ENCODE measurements around the gene NKX6-2.
"Not testable (repeated sequence)": the region's sequence is repeated elsewhere in the genome, so short reads cannot be mapped to it uniquely, and the experiment has no call there.

The NKX6-2 gene

DNA sequence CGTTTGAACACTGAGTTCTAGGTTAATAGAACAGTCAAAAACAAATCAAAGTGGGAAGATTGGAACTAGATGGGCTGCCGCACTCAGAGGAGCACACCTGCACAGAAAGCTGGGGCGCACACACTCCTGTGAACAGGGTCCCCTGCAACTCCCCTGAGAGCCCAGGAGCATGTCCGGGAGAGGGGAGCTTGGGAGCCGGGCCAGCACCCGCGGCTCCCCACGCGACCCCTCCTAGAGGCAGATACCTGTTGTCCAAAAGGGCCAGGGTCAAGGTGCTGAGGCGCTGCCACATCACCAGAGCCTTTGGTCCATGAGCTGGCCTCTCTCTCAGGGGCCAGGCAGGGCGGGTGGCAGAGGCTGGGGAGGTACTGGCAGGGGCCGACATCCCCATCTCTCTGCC is 5.6 kb downstream of the NKX6-2 start:
- DNase-seq (ENCODE audit: low read depth in 2 of 2), result no peak

DNA sequence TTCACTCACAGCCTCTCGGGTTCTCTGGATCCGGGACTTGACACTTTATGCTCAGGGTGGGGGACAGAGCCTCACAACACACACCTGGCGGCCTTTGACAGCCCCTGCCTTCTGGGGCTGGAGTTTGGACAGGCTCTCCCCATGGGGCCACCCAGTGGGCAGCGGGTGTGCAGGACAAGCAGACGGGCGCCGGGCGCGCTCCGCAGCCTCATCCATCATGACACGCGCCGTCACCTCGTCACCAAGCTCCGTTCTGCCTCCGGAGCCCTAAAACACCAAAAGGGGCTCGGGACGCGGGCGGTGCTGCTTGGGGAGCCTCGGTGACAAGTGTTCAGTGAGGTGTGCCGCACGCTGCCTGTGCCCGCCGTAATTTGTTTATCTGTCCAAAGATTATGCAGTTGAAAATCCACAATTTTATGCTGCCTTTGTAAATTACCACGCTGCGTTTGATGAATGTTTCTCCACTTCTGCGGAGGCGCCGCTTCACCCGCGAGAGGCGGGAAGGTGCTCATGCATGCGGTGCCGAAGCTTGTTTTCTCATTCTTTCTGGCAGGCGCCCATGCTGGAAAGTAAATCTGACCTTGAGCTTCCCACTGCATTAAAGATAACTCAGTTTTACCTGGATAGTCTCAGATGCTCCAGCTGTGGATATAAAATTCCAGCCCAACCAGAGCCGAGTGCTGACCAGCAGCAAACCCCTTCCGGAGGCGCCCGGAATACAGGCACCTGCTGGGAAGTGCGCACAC is 6.2 kb downstream of the NKX6-2 start:
- no peak for DNase-seq (ENCODE audit: low read depth in 2 of 2)

- DNase-seq (ENCODE audit: low read depth in 2 of 2), result no peak
These were observed 8.5 kb downstream of the NKX6-2 start for GRCh38 chr10:132777441-132777840.

- no peak for DNase-seq (ENCODE audit: low read depth in 2 of 2)
These were observed 9.1 kb downstream of the NKX6-2 start for GRCh38 chr10:132776821-132777220.

- DNase-seq (ENCODE audit: low read depth in 2 of 2), result no peak
These were observed 9.8 kb downstream of the NKX6-2 start for GRCh38 chr10:132776186-132776585.

DNA sequence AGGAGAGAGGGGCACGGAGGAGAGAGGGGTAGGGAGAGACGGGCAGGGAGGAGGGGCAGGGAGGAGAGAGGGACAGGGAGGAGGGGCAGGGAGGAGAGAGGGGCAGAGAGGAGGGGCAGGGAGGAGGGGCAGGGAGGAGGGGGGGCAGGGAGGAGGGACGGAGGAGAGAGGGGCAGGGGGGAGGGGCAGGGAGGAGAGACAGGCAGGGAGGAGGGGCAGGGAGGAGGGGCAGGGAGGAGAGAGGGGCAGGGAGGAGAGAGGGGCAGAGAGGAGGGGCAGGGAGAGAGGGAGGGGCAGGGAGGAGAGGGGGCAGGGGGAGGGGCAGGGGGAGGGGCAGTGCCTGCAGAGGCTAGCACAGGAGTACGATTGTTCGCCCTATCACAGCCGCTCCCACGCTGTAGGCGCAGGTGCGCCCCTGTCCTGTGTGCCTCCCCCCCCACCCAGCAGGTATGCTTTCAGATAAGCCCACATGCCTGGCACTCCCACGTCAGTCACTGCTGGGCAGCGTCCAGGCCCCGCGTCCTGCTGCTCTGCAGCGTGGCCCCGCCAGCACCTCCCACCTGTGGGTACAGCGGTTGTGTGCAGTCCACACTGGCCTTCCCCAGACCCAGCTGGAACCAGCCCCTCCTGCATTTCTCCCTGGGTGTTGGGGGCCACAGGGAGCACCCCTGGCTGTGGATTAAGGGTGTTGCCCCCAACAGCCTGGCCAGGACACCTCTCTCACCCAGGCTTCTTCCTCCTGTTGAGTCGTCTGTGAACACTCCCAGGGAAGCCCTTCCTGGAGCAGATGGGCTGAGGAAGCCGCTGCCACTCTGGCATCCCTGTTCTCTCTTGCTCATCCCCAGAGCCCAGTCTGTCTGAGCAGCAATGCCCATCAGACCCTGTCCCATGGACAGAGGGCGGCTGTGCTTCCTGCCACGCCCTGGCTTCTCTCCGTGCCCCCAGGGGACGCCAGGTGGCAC is 10.8 kb downstream of the NKX6-2 start:
- no peak for DNase-seq (ENCODE audit: low read depth in 2 of 2)

GRCh38 chr10:132774181-132774901 is 11.6 kb downstream of the NKX6-2 start:
- no peak for DNase-seq (ENCODE audit: low read depth in 2 of 2)

- not testable (repeated sequence) for DNase-seq (ENCODE audit: low read depth in 2 of 2)
These were observed 13.1 kb downstream of the NKX6-2 start for GRCh38 chr10:132772816-132773215.

DNA sequence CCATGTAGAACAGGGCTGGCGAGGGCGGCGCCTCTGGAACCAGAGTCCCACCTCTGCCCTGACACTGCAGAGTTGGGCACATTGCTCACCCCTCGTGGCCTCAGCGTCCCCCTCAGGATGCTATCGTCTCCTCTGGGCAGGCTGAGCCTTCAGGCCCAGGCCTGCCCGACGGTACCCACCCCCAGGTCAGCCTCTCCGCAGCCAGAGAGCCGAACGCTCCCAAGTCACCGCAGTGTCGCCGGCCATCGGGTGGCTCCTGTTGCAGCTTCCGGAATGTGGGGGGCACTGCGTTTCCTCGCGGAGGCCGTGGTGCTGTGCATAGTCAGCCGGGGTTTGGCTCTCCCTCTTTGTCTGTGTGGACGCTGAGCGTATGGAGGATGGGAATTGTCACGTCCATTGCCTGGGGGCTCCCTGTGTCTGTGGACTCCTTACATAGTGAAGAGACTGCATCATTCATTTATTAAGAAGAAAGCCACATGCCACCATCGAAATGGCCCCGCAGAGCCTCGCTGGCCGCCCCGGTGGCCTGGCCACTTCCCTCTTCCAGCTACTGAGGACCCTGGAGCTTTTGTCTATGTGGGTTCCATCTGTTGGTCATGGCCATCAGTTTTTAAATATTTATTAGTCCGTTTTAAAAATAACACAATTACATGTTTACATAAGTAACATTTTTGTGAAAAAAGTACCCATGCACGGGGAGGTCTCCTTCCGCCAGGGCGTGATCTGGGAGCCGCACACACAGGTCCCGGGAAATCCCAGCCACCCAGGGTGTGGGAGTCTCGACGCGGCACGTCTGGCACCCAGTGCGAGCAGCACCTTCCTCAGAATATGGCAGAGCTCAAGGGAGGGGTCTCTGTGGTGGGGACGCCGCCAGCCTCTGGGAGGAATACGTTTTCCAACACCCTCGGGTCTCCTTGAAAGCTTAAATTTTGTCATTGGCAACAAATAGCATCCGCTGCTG is 15.6 kb downstream of the NKX6-2 start:
- no peak for DNase-seq (ENCODE audit: low read depth in 2 of 2)

GRCh38 chr10:132768346-132769248 is 17.4 kb downstream of the NKX6-2 start:
- DNase-seq (ENCODE audit: low read depth in 2 of 2), result no peak

GRCh38 chr10:132766291-132766690 is 19.7 kb downstream of the NKX6-2 start:
- no peak for DNase-seq (ENCODE audit: low read depth in 2 of 2)

GRCh38 chr10:132765435-132765834 is 20.5 kb downstream of the NKX6-2 start:
- DNase-seq (ENCODE audit: low read depth in 2 of 2), result no peak

DNA sequence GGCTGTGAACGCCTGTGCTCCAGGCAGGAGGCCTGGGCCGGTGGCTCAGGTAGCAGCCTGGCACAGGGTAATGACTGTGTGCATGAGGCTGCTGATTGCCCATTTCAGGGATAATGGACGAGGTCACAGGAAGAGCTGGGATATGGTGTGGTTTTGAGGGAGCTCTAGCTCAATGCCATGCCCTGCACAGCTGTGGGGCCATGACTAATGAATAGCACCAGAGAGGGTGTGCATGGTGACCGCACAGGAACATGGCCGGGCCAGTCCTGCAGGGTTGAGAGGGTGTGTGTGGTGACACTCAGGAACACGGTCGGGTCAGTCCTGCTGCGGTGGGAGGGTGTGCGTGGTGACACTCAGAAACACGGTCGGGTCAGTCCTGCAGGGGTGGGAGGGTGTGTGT is 21.8 kb downstream of the NKX6-2 start:
- DNase-seq (ENCODE audit: low read depth in 2 of 2), result no peak

DNA sequence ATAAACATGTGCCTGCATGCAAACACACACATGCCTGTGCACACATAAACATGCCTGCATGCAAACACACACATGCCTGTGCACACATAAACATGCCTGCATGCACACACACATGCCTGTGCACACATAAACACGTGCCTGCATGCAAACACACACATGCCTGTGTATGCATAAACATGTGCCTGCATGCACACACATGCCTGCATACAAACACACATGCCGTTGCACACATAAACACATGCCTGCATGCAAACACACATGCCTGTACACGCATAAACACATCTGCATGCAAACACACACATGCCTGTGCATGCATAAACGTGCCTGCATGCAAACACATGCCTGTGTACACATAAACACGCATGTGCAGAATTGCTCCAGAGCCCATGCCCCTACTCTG is 22.4 kb downstream of the NKX6-2 start:
- no peak for DNase-seq (ENCODE audit: low read depth in 2 of 2)

DNA sequence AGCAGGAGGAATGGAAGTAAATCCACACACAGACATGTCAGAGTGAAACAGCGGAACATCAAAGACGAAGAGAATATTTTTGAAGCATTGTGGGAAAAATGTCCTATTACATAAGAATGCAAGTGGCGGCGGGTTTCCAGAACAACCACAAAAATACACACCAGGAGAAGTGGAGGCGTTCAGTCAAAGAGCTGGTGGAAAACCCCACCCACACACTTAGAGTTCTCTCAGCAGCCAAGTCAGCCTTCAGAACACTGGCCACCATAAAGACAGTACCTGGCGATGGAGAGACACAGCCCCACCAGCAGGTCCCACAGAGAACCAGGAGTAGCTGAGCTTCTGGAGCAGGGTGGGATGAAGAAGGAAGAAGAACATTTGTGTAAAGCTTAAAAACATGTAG is 23.7 kb downstream of the NKX6-2 start:
- DNase-seq (ENCODE audit: low read depth in 2 of 2), result no peak

DNA sequence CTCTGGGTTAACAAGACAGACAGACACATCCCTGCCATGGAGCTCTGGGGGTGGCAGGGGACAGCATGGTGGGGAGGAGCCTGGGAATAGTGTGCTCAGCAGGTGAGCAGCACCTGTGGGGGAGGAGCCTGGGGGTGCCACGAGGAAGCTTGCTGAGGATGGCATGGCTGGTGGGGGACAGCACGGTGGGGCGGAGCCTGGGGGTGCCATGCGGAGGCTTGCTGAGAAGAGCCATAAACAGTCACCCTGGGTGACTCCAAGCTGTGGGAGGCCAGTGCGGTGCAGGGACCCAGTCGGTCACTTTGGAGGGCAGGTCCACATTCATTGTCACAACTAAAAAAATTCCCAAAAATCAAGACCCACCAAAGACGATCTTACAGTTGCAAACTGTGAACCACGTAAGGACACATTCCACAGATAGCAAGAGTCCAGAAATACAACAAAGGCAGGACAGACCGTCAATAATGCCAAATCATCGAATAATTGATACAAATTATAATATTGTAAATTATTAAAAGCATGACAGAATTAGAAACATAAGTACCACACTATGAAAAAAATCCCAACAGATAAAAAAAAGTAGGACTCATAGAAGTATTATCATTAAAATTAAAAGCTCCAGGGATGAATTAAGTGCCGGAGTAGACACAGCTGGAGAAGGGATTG is 24.4 kb downstream of the NKX6-2 start:
- no peak for DNase-seq (ENCODE audit: low read depth in 2 of 2)

DNA sequence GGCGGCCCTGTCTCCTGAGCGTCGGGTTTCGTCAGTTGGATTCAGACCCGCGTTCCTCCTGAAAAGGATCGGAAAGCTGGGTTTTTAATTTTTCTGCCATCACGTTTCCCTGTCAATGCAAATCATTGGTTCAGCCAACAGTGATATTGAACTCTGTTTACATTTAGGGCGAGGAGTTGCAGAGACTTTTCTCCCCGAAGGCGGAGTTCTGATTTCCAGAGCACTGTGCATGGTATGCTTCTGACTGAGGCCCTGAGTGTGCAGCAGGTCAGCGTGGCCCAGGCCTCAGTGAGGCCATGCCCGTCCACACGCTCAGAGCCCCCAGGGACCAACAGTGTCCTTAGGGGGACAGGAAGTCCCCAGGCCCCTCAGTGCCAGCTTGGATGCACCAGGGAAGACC is 27.1 kb downstream of the NKX6-2 start:
- no peak for DNase-seq (ENCODE audit: low read depth in 2 of 2)

- no peak for DNase-seq (ENCODE audit: low read depth in 2 of 2)
These were observed 28.8 kb downstream of the NKX6-2 start for GRCh38 chr10:132757171-132757570.

- no peak for DNase-seq (ENCODE audit: low read depth in 2 of 2)
These were observed 29.4 kb downstream of the NKX6-2 start for GRCh38 chr10:132756591-132756990.

Measured in stimulated activated CD4-positive, alpha-beta T cell treated with anti-CD3 and anti-CD28 coated beads, Interleukin-4, amount 100 ng/mL, for 48 hours (primary cell).